HG03280 (cell line): ENCODE results near the gene TGFB3.
"Not testable (repeated sequence)": the region's sequence is repeated elsewhere in the genome, so short reads cannot be mapped to it uniquely, and the experiment has no call there.

Source experiments
- ATAC-seq: cut with Tn5 transposase; IDR thresholded peaks from one replicate; pipeline ENCODE4 v1.9.1; 2021; ENCODE audit warnings: mild to moderate bottlenecking, moderate library complexity; ENCODE audit not compliant: unreplicated experiment

The TGFB3 gene

DNA sequence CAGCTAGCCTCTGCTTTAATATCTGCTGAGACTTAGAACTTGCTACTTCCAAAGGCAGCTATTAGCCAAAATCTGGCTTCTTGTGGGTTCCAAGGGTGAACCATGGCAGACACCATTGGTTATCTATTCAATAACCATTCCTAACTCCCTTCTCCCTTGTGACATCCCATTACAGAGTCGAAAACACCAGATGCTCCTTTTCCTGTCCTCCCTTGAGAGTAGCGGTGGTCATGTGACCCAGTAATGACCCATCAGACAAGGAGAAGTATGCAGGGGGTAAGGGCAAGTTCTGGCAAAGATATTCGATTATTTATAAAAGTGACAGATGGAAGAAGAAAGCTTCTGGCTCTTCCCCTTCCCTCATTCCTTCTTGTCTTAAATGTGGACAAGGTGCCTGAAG, 20.1 kb downstream of the TGFB3 start:
- no peak for ATAC-seq

DNA sequence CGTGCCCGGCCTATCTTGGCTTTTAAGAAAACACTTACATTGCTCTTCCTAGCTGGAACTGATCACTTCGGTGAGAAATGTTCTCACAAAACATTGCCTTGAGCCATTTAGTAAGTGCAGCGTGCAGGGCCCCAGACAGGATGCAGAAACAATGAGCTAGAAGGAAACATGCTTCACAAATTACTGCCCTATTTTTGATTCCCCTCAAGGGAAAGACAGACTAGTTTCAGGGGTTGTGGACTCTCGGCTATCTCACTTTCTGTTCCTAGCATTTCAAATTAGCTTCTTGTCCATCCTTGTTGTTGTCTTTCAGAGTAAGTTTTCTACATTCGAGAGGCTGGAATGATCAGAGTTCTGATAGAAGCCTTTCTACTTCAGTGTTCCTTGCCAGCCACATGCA, 21.6 kb downstream of the TGFB3 start:
- no peak for ATAC-seq

DNA sequence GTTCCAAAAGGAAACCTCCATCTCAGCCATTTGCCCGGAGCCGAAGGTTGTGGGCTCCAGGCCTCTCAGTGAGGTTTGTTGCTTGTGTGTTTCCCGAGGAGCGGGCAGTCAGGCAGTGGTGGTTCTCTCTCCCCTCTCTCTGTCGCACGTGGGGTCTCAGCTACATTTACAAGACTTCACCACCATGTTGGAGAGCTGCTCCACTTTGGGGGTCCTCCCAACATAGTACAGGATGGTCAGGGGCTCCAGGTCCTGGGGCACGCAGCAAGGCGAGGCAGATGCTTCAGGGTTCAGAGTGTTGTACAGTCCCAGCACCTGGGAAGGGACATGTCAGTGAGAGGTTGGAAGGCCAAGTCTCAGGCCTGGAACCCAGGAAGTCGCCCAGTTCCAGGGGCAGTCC, 22.8 kb downstream of the TGFB3 start:
- no peak for ATAC-seq

DNA sequence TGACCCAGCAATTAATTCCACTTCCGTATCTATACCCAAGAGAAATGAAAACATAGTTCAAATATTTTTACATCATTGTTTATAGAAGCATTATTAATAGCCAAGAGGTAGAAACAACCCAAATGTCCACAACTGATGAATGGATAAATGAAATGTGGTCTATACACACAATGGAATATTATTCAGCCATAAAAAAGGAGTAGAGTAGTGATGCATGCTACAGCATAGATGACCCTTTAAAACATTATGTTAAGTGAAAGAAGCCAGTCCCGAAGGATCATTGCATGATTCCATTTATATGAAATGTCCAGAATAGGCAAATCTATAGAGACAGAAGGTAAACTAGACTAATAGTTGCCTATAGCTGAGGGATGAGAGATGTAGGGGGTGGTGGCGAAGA, 29.3 kb downstream of the TGFB3 start:
- ATAC-seq, result no peak

DNA sequence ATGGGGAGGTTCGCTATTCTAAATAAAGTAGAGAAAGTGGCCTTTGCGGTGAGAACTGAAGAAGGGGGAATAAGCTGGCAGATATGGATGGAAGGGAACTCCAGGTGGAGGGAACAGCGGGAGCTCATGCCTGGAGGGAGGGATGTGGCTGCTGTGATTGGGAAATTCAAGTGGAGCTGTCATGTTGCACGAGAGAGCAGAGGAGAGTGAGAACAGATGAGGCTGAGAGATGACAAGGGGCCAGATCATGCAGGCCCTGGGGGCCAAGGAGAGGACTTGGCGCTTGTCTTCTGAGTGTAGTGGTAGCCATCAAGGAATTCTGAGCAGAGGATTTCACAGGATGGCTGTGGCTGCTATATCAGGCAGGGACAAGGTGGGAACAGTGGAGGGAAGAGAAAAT, 35.0 kb downstream of the TGFB3 start:
- no peak for ATAC-seq

DNA sequence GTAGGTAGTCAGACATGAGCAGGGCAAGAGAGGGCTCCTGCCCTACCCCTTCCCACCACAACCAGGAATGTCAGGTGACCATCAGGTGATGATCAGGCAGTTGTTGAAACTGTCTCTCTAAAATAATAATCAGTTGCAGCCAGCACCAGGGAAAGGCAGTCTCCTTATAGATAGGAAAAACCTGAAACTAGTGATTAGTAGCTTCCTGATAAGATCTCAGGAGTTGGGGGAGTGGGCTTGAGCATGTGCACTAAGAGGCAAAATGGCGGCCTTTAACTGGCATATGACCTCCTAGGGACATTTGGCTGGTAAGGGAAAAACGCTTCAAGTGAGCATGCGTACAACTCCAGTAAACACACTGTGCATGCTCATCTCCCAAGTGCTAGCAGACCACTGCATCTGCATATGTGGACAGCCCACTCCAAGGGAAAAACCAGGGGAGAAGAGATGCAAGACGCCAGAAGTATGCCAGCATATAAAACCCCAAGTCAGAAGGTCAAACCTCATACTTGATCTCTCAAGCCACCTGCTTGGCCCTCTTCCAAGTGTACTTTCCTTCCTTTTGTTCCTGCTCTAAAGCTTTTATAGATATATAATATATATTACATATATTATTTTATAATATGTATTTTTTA, 37.1 kb downstream of the TGFB3 start:
- ATAC-seq, result no peak

DNA sequence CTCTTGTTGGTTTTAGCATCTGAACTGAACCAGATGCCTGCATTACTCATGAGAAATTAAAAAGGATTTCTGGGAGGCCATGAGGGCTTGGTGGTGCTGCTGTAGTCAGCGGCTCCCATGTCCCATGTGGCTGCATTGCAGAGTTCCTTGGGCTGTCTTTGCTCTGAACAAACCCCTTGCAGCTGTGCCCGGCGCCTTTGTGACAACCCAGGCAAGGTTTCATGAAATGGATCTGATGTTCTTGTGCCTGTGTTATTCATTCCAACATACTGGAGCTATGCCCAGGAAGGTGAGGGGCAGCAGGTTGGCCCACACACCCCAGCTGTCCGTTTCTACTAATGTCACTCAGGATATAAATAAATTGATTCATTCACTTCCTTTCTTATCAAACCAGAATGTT, 40.8 kb downstream of the TGFB3 start:
- no peak for ATAC-seq

DNA sequence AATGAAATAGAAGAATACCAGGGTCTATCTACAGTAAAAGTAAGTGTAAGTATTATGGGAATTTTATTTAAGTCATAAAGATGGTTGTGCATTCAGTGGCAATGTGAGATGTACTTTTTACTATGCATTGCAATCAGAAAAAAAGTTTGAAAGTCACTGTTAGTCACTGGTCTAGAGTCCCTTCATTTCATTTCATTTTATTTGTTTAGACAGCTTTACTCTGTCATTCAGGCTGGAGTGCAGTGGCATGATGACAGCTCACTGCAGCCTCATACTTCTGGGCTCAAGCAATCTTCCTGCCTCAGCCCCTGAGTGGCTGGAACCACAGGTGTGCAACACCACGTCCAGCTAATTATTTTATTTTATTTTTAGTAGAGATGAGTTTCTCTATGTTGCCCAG, 42.6 kb downstream of the TGFB3 start:
- ATAC-seq, result no peak

DNA sequence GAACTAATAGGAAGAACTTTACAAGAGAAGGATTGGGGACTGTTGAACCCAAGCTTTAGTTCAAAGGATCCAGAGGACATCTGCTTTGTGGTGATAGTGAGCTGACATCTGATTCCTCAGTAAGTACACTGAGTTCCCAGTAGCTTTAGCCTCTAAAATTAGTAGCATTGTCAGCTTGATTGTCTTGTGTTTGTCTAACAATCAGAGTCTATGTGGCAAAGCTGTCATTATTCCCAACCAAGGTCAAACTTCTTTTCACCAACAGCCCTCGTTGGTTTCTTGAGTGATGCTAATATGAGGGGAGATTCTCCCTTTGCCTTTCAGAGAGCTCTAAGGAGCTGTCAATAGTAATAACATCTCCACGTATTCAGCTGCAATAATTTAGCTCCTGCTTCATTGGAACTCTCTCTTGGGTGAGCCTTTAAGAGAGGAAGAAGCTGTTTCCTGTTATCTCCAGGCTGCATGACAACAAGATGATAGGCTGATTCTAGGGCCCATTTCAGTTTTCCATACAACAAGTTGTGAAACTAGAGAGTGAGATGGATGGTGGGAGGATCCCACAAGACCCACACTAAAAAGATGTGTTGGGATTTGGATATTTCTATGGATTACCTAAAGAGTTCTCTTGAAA, 46.7 kb downstream of the TGFB3 start:
- ATAC-seq, result no peak

DNA sequence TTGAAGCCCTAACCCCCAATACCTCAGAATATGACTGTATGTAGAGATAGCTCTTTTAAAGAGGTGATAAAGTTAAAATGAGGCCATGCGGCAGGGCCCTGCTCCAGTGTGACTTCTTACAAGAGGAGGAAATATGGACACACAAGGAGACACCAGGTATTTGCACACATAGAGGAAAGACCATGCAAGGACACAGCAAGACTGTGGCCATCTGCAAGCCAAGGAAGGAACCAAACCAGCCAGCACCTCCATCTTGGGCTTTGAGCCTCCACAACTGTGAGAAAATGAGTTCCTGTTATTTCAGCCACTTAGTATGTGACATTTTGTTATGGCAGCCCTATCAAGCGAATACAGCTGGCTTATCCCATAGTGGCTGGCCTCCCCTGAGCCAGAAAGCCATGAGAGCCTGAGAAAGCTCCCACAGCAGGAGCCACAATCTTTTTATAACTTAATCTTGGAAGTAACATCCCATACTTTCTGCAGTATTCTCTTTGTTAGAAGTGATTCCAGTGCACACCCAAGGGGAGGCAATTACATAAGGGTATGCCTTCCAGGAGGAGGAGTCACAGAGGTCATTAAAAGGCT, 48.0 kb downstream of the TGFB3 start:
- ATAC-seq, result no peak

DNA sequence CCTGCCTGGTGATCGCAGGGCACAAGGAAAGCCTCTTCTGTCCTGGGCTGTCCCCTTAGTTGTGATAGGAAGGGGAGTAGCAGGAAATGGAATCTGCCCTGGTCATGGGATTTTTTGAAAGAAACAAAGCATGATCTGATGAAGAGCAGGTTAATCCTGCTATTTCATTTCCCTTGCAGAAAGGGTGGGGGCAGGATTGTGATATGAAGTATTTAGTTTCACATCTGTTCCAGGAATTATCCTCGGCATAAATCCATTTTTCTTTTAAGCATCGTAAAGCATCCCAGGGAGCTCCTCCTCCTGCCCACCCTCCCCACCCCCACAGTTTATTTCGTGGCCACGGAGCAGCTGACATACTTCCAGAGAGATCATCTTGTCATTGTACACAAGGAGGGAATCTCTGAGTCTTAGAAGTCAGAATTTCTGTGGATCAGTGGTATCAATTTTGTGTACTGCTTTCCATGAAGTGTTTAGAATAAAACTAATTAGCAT, 53.1 kb downstream of the TGFB3 start:
- no peak for ATAC-seq

DNA sequence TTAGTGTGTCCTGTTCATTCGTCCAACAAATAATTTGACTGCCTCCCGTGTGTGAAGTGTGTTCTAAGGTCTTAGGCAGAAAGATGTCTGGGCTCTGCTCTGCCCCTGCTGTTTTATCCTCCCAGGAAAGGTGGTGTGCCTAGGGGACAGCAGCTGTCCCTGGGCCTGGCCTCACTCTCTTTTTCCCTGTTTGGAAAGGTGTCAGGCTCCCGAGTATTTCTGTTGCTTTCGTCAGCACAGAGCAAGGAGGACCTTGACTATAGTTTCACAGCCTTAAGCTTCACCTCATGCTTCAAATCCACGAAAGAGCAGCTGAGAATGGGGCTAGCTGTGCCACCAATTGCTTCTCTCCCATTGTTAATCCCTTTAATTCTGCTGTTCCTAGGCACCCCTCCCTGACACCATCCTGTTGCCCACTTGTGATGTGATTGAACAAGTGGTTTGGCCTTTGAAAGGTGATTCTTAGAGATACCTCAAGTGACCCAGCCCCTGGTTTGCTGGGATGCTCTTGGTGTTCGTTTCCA, 54.2 kb downstream of the TGFB3 start:
- no peak for ATAC-seq

DNA sequence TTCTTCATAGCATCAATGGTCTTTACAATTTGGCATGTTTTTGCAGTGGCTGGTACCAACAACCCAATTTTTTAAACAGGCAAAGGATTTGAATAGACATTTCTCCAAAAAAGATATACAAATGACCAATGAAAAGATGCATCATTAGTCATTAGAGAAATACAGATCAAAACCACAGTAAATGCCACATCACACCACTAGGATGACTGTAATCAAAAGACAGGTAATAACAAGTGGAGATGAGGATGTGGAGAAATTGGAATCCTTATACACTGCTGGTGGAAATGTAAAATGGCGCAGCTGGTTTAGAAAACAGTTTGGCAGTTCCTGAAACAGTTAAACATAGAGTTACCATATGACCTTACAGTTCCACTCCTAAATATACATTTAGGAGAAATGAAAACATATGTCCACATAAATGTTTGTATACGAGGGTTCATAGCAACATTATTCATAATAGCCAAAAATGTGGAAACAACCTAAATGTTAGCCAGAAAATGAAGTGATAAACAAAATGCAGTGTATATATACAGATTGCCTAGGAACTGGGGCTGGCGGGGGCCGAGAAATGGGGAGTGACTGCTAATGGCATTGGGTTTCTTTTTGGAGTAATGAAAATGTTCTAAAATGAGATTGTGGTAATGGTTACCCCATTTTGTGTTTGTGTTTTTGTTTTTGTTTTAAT, 55.2 kb downstream of the TGFB3 start:
- no peak for ATAC-seq

DNA sequence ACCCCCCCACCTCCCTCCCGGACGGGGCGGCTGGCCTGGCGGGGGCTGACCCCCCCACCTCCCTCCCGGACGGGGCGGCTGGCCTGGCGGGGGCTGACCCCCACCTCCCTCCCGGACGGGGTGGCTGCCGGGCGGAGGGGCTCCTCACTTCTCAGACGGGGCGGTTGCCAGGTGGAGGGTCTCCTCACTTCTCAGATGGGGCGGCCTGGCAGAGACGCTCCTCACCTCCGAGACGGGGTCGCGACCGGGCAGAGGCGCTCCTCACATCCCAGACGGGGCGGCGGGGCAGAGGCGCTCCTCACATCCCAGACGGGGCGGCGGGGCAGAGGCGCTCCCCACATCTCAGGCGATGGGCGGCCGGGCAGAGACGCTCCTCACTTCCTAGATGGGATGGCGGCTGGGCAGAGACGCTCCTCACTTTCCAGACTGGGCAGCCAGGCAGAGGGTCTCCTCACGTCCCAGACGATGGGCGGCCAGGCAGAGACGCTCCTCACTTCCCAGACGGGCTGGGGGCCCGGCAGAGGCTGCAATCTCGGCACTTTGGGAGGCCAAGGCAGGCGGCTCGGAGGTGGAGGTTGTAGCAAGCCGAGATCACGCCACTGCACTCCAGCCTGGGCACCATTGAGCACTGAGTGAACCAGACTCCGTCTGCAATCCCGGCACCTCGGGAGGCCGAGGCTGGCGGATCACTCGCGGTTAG, 56.5 kb downstream of the TGFB3 start:
- not testable (repeated sequence) for ATAC-seq

DNA sequence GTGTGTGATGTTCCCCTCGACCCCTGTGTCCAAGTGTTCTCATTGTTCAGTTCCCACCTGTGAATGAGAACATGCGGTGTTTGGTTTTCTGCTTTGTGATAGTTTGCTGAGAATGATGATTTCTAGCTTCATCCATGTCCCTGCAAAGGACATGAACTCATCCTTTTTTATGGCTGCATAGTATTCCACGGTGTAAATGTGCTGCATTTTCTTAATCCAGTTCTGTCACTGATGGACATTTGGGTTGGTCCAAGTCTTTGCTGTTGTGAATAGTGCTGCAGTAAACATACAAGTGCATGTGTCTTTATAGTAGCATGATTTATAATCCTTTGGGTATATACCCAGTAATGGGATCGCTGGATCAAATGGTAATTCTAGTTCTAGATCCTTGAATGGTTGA, 61.4 kb downstream of the TGFB3 start:
- ATAC-seq, result not testable (repeated sequence)

DNA sequence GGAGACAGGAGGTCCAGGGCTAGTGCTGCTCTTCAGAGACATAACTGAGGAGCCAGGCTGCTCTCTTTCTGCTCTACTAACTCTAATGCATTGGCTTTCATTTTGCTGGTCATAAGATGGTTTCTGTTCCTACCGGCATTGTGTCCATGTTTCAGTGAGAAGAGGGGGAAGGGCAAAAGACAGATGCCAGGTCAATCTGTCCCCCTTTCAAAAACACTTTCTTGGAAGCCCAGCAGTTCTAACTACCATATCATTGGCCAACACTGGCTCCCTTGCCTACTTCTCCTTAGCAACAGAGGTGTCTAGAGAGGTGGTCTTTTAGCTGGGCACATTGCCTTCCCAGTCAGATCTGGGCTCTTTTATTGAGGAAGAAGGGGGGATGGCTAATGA, 63.9 kb downstream of the TGFB3 start:
- no peak for ATAC-seq

DNA sequence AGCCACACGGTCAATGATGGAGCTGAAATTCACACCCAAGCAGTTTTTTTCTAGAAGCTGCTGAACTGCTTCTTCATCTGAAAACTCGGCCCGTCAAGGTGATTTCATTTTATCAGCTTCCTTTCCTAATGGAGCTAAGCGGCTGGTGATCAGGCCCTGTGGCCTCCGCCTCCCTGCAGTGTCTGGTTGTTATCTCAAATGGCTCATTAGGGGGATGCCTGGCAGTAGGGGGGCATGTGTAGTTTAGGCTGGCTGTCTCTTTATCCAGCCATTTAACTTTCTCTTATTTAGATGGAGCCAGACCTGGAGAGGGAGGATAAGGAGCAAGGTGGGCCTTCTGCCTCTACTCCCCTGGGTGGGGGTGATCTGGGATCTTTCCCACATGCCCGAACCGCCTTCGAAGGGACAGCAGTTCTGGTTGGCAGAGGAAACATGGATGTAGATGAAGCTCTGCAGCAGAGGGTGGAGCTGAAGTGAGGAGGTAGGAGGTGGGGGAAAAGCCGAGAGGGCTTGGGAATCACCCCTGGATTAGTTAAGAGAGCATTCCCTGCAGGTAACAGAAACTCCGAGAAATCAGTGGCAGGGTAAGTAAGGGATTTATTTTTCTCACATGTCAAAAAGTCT, 64.4 kb downstream of the TGFB3 start:
- no peak for ATAC-seq

DNA sequence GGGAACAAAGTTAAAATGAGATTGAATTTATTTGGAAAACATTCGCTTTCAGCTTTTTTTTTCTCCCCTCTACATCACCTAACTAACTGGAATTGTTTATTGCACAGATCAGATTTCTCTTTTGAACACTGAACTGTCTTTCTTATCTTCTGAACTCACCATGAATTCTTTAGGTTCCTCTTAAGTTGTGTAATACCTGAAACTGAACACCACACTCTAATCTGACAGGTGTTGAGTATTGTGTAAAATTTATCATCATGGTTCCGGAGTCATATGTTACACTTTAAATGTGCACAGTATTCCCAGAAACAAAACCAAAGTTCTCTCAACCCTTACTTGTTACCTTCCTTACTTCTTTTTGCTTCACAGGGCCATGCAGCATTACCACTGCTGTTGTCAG, 66.8 kb downstream of the TGFB3 start:
- ATAC-seq, result no peak

DNA sequence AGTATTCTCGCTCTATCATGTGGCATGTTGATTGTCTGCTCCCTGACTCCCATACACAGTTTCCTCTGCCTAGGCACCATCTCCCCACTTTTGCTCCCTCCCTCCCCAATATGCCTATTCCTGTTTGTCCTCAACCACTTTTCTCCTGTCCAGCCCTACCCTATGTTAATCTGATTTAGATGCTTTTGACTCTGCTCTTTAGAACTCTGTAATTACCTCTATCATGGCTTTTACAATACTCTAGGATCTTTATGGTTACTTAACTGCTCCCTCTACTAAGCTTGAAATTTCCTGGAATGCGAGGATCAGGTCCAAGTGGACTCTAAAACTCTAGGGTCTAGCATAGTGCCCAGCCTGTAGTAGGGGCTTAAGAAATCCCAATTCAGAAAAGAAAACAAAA, 68.6 kb downstream of the TGFB3 start:
- ATAC-seq, result no peak

DNA sequence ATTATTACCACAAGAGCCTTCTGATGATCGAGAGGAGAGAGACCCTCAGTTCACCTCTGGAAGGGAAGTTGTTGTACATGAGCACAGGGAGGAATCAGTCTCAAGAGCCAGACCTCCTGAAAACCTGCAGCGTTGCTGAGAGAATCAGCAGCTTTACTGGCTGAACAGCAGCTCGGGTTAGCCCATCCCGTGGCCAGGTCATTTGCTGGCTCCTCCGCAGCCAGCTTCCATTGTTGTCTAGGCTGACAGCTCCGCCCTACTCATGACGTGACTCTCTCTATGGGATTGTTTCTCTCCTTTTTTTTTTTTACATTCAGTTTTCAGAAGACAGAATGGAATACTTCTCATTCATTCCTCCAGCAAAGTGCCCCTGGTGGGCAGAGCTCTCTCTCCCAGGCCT, 69.9 kb downstream of the TGFB3 start:
- no peak for ATAC-seq

DNA sequence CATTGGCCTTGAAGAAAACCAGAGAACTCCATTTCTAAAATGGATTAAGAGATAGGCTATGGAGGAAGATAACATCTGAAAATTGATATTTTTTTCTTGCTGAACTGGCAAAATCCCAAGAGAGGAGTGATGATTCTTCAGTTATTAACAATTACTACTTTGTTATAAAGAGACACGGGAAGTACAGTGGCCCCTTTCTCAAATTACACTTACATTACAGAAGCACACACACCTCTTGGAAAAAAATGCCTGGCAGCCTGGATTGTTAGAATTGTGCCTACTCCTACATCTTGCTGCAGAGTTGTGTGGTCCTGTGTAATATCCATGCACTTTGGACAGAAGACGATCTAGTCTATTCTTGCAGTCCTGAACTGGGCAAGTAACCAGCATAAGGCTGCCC, 71.7 kb downstream of the TGFB3 start:
- no peak for ATAC-seq
